HepG2 (cell line): ENCODE measurements around the gene FDPS. TPM values are rescaled to one million over a fixed set of nuclear protein-coding genes. Genes with fewer than 3 reads are reported as not detected.

Experiments
- KDM6A ChIP-seq: IDR thresholded peaks from 2 replicates; pipeline ENCODE4 v1.6.1; 2016; ENCODE audit warnings: low read depth
- MYC ChIP-seq: sonication (generic); formaldehyde crosslinking; IDR thresholded peaks from 2 replicates; pipeline ENCODE4 v1.9.0; 2021; ENCODE audit warnings: missing genetic modification reagents, borderline replicate concordance
- ZNF142 ChIP-seq: sonication (generic); formaldehyde crosslinking; IDR thresholded peaks from 2 replicates; pipeline ENCODE4 v1.4.0; 2020; ENCODE audit warnings: missing genetic modification reagents
- ZNF687 ChIP-seq: sonication (generic); formaldehyde crosslinking; IDR thresholded peaks from 2 replicates; pipeline ENCODE4 v1.5.1; 2020; ENCODE audit warnings: mild to moderate bottlenecking, missing genetic modification reagents, moderate library complexity
- ZNF713 ChIP-seq: sonication (generic); formaldehyde crosslinking; IDR thresholded peaks from 2 replicates; pipeline ENCODE4 v1.4.0; 2020; ENCODE audit warnings: mild to moderate bottlenecking, missing genetic modification reagents
- ZNF883 ChIP-seq: sonication (generic); formaldehyde crosslinking; IDR thresholded peaks from 2 replicates; pipeline ENCODE4 v1.5.1; 2020; ENCODE audit warnings: mild to moderate bottlenecking, missing genetic modification reagents; ENCODE audit errors: not compliant biosample characterization
- polyA plus RNA-seq, 8 experiments: library from polyadenylated mRNA; depleted of rRNA in 3 of 8; stranded (reverse) in 7 of 8; unstranded in 1 of 8; fragments of >200 nt; fragmentation: Illumina TruSeq in 4 of 8; extraction: Trizol in 4 of 8; gene quantifications; 2 replicates each; pipeline versions ENCODE4 v1.2.1 to v1.2.3, GENCODE V29; 2011 to 2016; ENCODE audit warnings: low read depth in 4 of 8, missing spikeins in 1 of 8, mixed read lengths in 1 of 8; ENCODE audit not compliant: insufficient read depth in 1 of 8
- total RNA-seq, 5 experiments: library from RNA; depleted of rRNA; stranded (reverse); fragments of >200 nt; fragmentation: Illumina TruSeq; extraction: Trizol; gene quantifications; 2 replicates each; pipeline ENCODE4 v1.2.3, GENCODE V29; 2016; ENCODE audit warnings: low read depth in 1 of 5
- TF ChIP-seq, protein P1 (sequence below): sonication (generic); formaldehyde crosslinking; IDR thresholded peaks from 2 replicates; pipeline ENCODE4 v1.5.1; 2020; ENCODE audit warnings: mild to moderate bottlenecking, missing genetic modification reagents
- TF ChIP-seq, protein P2 (sequence below): sonication (generic); formaldehyde crosslinking; IDR thresholded peaks from 2 replicates; pipeline ENCODE4 v1.4.0; 2020; ENCODE audit warnings: missing genetic modification reagents

FDPS gene
- total and polyA plus RNA-seq, 2 of the 13 experiments (the other 11 are each of a cell fraction or from before 2014, with no cell fraction given) = 264 to 519 TPM

- TF ChIP-seq, protein P1, sequence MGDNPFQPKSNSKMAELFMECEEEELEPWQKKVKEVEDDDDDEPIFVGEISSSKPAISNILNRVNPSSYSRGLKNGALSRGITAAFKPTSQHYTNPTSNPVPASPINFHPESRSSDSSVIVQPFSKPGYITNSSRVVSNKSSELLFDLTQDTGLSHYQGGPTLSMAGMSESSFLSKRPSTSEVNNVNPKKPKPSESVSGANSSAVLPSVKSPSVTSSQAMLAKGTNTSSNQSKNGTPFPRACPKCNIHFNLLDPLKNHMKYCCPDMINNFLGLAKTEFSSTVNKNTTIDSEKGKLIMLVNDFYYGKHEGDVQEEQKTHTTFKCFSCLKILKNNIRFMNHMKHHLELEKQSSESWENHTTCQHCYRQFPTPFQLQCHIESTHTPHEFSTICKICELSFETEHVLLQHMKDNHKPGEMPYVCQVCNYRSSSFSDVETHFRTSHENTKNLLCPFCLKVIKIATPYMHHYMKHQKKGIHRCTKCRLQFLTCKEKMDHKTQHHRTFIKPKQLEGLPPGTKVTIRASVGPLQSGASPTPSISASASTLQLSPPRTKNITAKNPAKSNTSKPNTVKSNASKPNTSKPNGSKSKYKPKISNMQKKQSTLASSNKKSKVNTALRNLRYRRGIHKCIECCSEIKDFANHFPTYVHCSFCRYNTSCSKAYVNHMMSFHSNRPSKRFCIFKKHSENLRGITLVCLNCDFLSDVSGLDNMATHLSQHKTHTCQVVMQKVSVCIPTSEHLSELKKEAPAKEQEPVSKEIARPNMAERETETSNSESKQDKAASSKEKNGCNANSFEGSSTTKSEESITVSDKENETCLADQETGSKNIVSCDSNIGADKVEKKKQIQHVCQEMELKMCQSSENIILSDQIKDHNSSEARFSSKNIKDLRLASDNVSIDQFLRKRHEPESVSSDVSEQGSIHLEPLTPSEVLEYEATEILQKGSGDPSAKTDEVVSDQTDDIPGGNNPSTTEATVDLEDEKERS = no peak
- TF ChIP-seq, protein P2, sequence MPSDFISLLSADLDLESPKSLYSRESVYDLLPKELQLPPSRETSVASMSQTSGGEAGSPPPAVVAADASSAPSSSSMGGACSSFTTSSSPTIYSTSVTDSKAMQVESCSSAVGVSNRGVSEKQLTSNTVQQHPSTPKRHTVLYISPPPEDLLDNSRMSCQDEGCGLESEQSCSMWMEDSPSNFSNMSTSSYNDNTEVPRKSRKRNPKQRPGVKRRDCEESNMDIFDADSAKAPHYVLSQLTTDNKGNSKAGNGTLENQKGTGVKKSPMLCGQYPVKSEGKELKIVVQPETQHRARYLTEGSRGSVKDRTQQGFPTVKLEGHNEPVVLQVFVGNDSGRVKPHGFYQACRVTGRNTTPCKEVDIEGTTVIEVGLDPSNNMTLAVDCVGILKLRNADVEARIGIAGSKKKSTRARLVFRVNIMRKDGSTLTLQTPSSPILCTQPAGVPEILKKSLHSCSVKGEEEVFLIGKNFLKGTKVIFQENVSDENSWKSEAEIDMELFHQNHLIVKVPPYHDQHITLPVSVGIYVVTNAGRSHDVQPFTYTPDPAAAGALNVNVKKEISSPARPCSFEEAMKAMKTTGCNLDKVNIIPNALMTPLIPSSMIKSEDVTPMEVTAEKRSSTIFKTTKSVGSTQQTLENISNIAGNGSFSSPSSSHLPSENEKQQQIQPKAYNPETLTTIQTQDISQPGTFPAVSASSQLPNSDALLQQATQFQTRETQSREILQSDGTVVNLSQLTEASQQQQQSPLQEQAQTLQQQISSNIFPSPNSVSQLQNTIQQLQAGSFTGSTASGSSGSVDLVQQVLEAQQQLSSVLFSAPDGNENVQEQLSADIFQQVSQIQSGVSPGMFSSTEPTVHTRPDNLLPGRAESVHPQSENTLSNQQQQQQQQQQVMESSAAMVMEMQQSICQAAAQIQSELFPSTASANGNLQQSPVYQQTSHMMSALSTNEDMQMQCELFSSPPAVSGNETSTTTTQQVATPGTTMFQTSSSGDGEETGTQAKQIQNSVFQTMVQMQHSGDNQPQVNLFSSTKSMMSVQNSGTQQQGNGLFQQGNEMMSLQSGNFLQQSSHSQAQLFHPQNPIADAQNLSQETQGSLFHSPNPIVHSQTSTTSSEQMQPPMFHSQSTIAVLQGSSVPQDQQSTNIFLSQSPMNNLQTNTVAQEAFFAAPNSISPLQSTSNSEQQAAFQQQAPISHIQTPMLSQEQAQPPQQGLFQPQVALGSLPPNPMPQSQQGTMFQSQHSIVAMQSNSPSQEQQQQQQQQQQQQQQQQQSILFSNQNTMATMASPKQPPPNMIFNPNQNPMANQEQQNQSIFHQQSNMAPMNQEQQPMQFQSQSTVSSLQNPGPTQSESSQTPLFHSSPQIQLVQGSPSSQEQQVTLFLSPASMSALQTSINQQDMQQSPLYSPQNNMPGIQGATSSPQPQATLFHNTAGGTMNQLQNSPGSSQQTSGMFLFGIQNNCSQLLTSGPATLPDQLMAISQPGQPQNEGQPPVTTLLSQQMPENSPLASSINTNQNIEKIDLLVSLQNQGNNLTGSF (CRISPR knock-in tag) = no peak
- TF ChIP-seq MYC (CRISPR knock-in tag) (peak; percentile 61; the same call in 1 of the 2 replicates), KDM6A (CRISPR knock-in tag) (no peak), ZNF142 (CRISPR knock-in tag) (0 out of 2 replicates have a peak, but pooled peaks have one; percentile 20), ZNF713 (CRISPR knock-in tag) (no peak), ZNF687 (CRISPR knock-in tag) (peak; percentile 92), ZNF883 (CRISPR knock-in tag) (peak; percentile 69)
Measured at GRCh38 chr1:155277070-155277901, 31.4 kb upstream of the FDPS start, which contains the start of gene HCN3 (continued).
